Esophagus (tissue), 2 donors: ENCODE results near the gene RUVBL1. TPM values are rescaled to one million over a fixed set of nuclear protein-coding genes. Genes with fewer than 3 reads are reported as not detected.
"Not testable (repeated sequence)": the region's sequence is repeated elsewhere in the genome, so short reads cannot be mapped to it uniquely, and the experiment has no call there.

Experiments
- H3K27ac ChIP-seq, 2 donors: one replicate each; pipeline ENCODE4 v1.5.1; 2013; ENCODE audit warnings: low read depth in 2 of 2, mild to moderate bottlenecking in 2 of 2, inconsistent platforms in 1 of 2, low read length in 1 of 2, moderate library complexity in 1 of 2
- H3K27me3 ChIP-seq, 2 donors: one replicate each; pipeline ENCODE4 v1.6.1; 2013; ENCODE audit warnings: low read length in 2 of 2, control low read depth in 1 of 2, mild to moderate bottlenecking in 1 of 2; ENCODE audit not compliant: insufficient read depth in 2 of 2, control insufficient read depth in 1 of 2
- H3K36me3 ChIP-seq, 2 donors: one replicate each; pipeline ENCODE4 v1.6.1; 2013; ENCODE audit warnings: low read length in 1 of 2; ENCODE audit not compliant: control insufficient read depth in 2 of 2, insufficient read depth in 2 of 2
- H3K4me1 ChIP-seq, 2 donors: one replicate each; pipeline ENCODE4 v1.6.1; 2013; ENCODE audit warnings: low read length in 1 of 2; ENCODE audit not compliant: control insufficient read depth in 2 of 2, insufficient read depth in 2 of 2
- H3K4me3 ChIP-seq, 2 donors: one replicate each; pipeline ENCODE4 v1.5.1; 2013; ENCODE audit warnings: low read length in 2 of 2, mild to moderate bottlenecking in 2 of 2, low read depth in 1 of 2, moderate library complexity in 1 of 2
- H3K9me3 ChIP-seq, 2 donors: one replicate each; pipeline ENCODE4 v1.6.1; 2013; ENCODE audit warnings: mild to moderate bottlenecking in 2 of 2, low read depth in 1 of 2, low read length in 1 of 2, moderate library complexity in 1 of 2; ENCODE audit not compliant: control insufficient read depth in 2 of 2, insufficient read depth in 1 of 2
- WGBS, 2 donors: extraction: QIAGEN DNeasy Blood & Tissue Kit; methylation state at CpG; one replicate each; pipeline ENCODE4 v1.1.7; 2013; 5-methylcytosine and 5-hydroxymethylcytosine counted together
- polyA plus RNA-seq, 2 donors: library from polyadenylated mRNA; stranded (reverse); fragments of 200-250 nt; gene quantifications; one replicate each; pipeline ENCODE4 v1.2.3, GENCODE V29; 2013
- donor health status: healthy with polysubstance abuse.
- donor health status: Bipolar disorder and iron deficiency.

RUVBL1 gene
- polyA plus RNA-seq, 2 donors: 7.5 to 32.5 TPM

DNA sequence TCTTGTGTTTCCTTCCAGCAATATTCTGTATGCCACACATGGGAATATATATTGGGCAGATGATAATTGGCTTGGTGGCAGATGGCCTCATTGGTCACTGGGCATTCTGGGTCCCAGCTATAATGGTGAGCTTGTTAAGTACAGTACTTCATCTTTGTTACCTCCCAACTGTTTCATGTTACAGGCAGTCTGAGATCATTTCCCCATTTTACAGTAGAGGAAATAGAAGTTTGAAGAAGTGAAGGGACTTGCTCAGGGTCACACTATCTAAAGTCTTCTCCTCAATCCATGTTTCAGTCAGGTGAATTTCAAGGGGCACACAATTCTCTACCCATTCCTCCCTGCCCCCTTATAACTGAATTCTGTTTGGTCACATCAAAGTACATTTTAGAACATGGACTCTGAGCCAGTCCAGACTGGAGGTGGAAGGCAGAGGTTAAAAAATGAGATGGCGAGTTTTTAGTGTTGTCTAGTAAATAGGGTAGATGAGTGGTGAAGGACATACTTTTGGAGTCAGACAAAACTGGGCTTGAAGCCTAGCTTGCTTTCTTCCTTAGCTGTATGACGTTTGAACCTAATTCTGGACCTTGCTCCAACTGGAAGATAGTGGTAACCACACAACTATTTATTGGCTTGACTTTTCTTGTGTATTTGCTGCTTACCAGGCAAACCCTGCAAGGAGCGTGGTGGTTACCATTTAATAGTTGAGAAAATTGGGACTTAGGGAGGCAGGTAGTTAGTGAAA is 32.2 kb upstream of the RUVBL1 start:
- H3K4me3 ChIP-seq: no peak overlapping the region
- no peaks in the 10 kb centered on the region for H3K4me1 ChIP-seq
- H3K27me3 ChIP-seq: no peaks in the 10 kb centered on the region
- H3K27ac ChIP-seq: no peak overlapping the region
- WGBS, 2 donors: 62 to 97% methylated on average over 3 of the region's 3 CpGs
- H3K9me3 ChIP-seq: no peaks in the 10 kb centered on the region
- H3K36me3 ChIP-seq: no peaks in the 10 kb centered on the region

GRCh38 chr3:128154354-128154753 is 30.7 kb upstream of the RUVBL1 start:
- H3K4me1 ChIP-seq, H3K27me3 ChIP-seq, H3K36me3 ChIP-seq, H3K9me3 ChIP-seq, H3K27ac ChIP-seq: not testable (repeated sequence)
- peak overlapping the region in 1 of 2 donors; percentile 54 for H3K4me3 ChIP-seq
- WGBS, 2 donors: 82 to 83% methylated on average over 16 of the region's 16 CpGs

- Histone ChIP-seq H3K4me3 (peak within 1 kb of the TSS; percentile 54 to 89), H3K27me3 (no peaks in the 10 kb centered on the region), H3K4me1 (no peaks in the 10 kb centered on the region), H3K27ac (peak within 1 kb of the TSS; percentile 72 to 85), H3K36me3 (no peaks in the 10 kb centered on the region), H3K9me3 (no peaks in the 10 kb centered on the region)
- WGBS, 2 donors: 0% methylated on average over 87 to 96 of the region's 96 CpGs
These were observed 29.8 kb upstream of the RUVBL1 start, which contains the start of gene EEFSEC for GRCh38 chr3:128153156-128154041. Gene EEFSEC (plus strand): TSS chr3:128153481. CDS start chr3:128153508, 27 bp downstream.

GRCh38 chr3:128152419-128153155 is 29.0 kb upstream of the RUVBL1 start:
- Histone ChIP-seq H3K27me3 (no peaks in the 10 kb centered on the region), H3K4me1 (no peaks in the 10 kb centered on the region), H3K4me3 (peak overlapping the region; percentile 54 to 89), H3K27ac (peak overlapping the region; percentile 72 to 85), H3K36me3 (no peaks in the 10 kb centered on the region), H3K9me3 (no peaks in the 10 kb centered on the region)
- WGBS, 2 donors: 63 to 68% methylated on average over 12 to 14 of the region's 29 CpGs

- H3K27ac ChIP-seq: no peak overlapping the region
- 84 to 90% methylated on average over 5 of the region's 5 CpGs for WGBS, 2 donors
- H3K4me3 ChIP-seq: no peak overlapping the region
- H3K9me3 ChIP-seq: no peaks in the 10 kb centered on the region
- no peaks in the 10 kb centered on the region for H3K36me3 ChIP-seq
- H3K27me3 ChIP-seq: no peaks in the 10 kb centered on the region
- H3K4me1 ChIP-seq: no peaks in the 10 kb centered on the region
These were observed 28.2 kb upstream of the RUVBL1 start for GRCh38 chr3:128151758-128152274.

DNA sequence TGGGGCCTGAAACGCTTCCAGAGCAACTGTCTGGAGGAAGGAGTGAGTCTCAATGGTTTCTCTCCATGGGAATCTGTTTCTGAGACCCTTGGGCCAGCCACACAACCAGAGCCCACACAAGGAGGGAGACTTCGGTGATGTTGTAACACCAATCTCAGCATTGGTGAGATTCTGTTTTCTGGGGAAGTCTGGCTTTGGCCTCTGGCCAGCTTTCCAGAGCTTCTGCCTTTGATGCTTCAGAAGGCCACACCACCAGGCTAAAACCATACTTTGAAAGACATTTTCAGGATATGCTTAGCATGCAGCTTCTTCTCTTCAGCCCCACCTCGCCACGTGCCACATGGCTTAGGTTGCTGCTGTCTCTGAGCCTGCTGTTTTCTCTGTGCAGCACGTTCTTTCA is 26.0 kb upstream of the RUVBL1 start:
- Histone ChIP-seq H3K27ac (no peak overlapping the region), H3K36me3 (no peaks in the 10 kb centered on the region), H3K4me3 (no peak overlapping the region), H3K27me3 (no peaks in the 10 kb centered on the region), H3K4me1 (peaks cover 0 to 2% of the 10 kb centered on the region in 2 donors), H3K9me3 (no peaks in the 10 kb centered on the region)
- WGBS, 2 donors: 78 to 87% methylated on average over 5 of the region's 5 CpGs

- no peak overlapping the region for H3K27ac ChIP-seq
- H3K4me1 ChIP-seq: peaks cover 0 to 2% of the 10 kb centered on the region in 2 donors
- no peak overlapping the region for H3K4me3 ChIP-seq
- no peaks in the 10 kb centered on the region for H3K36me3 ChIP-seq
- H3K9me3 ChIP-seq: no peaks in the 10 kb centered on the region
- H3K27me3 ChIP-seq: no peaks in the 10 kb centered on the region
- 96 to 97% methylated on average over 14 of the region's 14 CpGs for WGBS, 2 donors
These were observed 22.6 kb upstream of the RUVBL1 start for GRCh38 chr3:128146201-128146600.

- Histone ChIP-seq H3K4me3 (no peak overlapping the region), H3K4me1 (peaks cover 0 to 2% of the 10 kb centered on the region in 2 donors), H3K36me3 (no peaks in the 10 kb centered on the region), H3K27ac (no peak overlapping the region), H3K9me3 (no peaks in the 10 kb centered on the region), H3K27me3 (no peaks in the 10 kb centered on the region)
- WGBS, 2 donors: 61 to 65% methylated on average over 6 of the region's 6 CpGs
These were observed 21.7 kb upstream of the RUVBL1 start for GRCh38 chr3:128145279-128145678.

DNA sequence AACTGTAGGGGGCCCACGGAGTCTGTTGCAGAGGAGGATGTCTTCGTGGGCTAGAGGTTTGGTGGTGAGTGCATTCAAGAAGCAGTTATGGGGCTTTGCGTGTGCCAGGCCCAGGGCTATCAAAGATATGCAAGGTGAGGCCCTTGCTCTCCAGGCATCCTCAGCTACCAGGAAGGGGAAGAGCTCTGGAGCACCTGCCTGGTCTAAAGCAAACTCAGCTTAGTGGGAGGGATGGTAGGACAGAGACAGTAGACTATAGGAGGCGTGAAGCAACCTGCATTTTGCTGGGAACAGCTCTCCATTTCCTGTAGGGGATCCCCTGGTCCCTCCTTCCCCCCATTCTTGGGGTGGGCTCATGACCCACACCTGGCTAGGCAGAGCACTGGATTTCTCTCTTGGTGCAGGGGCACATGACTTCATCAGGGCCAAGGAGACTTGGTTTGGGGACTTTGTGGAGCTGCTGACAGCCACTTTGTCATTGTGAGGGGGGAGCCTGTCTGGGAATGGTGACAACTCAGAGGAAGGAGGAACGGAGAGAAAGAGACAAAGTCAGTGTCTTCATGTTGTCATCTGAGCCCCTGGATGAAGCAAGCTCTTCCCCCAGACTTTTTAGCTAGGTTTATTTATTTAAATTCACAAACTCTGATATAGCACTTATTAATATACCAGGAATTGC is 21.0 kb upstream of the RUVBL1 start:
- Histone ChIP-seq H3K36me3 (no peaks in the 10 kb centered on the region), H3K27me3 (no peaks in the 10 kb centered on the region), H3K27ac (no peak overlapping the region), H3K4me1 (peaks cover 0 to 2% of the 10 kb centered on the region in 2 donors), H3K4me3 (no peak overlapping the region), H3K9me3 (no peaks in the 10 kb centered on the region)
- WGBS, 2 donors: 71 to 76% methylated on average over 5 of the region's 5 CpGs
